SK-N-SH treated with all-trans-retinoic acid at 6 μM for 48 hours (cell line): ENCODE results near the gene NDUFB7.

Experiments used
- BACH2 ChIP-seq: fragments of 250-450 bp; sonication (Bioruptor Pico); IDR thresholded peaks from 2 replicates; pipeline ENCODE4 v1.9.0; 2021; ENCODE audit warnings: mild to moderate bottlenecking, borderline replicate concordance
- CSDC2 ChIP-seq: fragments of 250-450 bp; sonication (Bioruptor Pico); IDR thresholded peaks from 2 replicates; pipeline ENCODE4 v1.5.0; 2020; ENCODE audit warnings: mild to moderate bottlenecking, moderate library complexity
- CSRNP3 ChIP-seq: fragments of 250-450 bp; sonication (Bioruptor Pico); IDR thresholded peaks from 2 replicates; pipeline ENCODE4 v1.5.1; 2021; ENCODE audit warnings: mild to moderate bottlenecking, moderate library complexity
- ESRRG ChIP-seq: fragments of 250-450 bp; sonication (Bioruptor Pico); IDR thresholded peaks from 2 replicates; pipeline ENCODE4 v1.6.1; 2021; ENCODE audit warnings: mild to moderate bottlenecking
- GLIS3 ChIP-seq: fragments of 250-450 bp; sonication (Bioruptor Pico); IDR thresholded peaks from 2 replicates; pipeline ENCODE4 v1.5.0; 2020; ENCODE audit warnings: mild to moderate bottlenecking, moderate library complexity
- POU6F1 ChIP-seq: fragments of 250-450 bp; sonication (Bioruptor Pico); IDR thresholded peaks from 2 replicates; pipeline ENCODE4 v1.8.0; 2021; ENCODE audit warnings: low read depth, mild to moderate bottlenecking, moderate library complexity, borderline replicate concordance
- RARB ChIP-seq: fragments of 250-450 bp; sonication (Bioruptor Pico); IDR thresholded peaks from 2 replicates; pipeline ENCODE4 v1.8.0; 2021; ENCODE audit warnings: mild to moderate bottlenecking, moderate library complexity
- TCF4 ChIP-seq: fragments of 250-450 bp; sonication (Bioruptor Pico); IDR thresholded peaks from 2 replicates; pipeline ENCODE4 v1.8.0; 2021; ENCODE audit warnings: mild to moderate bottlenecking, moderate library complexity, borderline replicate concordance
- TOX ChIP-seq: fragments of 250-450 bp; sonication (Bioruptor Pico); IDR thresholded peaks from 2 replicates; pipeline ENCODE4 v1.8.0; 2021; ENCODE audit warnings: mild to moderate bottlenecking, moderate library complexity, borderline replicate concordance
- ZFP30 ChIP-seq: fragments of 450-650 bp; formaldehyde crosslinking; IDR thresholded peaks from 2 replicates; pipeline ENCODE4 v1.5.0; 2022; ENCODE audit warnings: mild to moderate bottlenecking, moderate library complexity
- ZNF565 ChIP-seq: fragments of 450-650 bp; formaldehyde crosslinking; conservative IDR thresholded peaks from 2 replicates; pipeline ENCODE4 v1.5.0; 2020; ENCODE audit warnings: low read depth, mild to moderate bottlenecking, moderate library complexity
- ZNF70 ChIP-seq: fragments of 450-650 bp; formaldehyde crosslinking; IDR thresholded peaks from 2 replicates; pipeline ENCODE4 v1.5.0; 2020; ENCODE audit warnings: mild to moderate bottlenecking, moderate library complexity
- TF ChIP-seq, protein P1 (sequence below): fragments of 250-450 bp; sonication (Bioruptor Pico); IDR thresholded peaks from 2 replicates; pipeline ENCODE4 v1.8.0; 2020; ENCODE audit warnings: mild to moderate bottlenecking, moderate library complexity, borderline replicate concordance
- TF ChIP-seq, protein P2 (sequence below): fragments of 250-450 bp; sonication (Bioruptor Pico); IDR thresholded peaks from 2 replicates; pipeline ENCODE4 v1.5.0; 2020; ENCODE audit warnings: mild to moderate bottlenecking, moderate library complexity

GRCh38 chr19:14566712-14567077 lies 5.2 kb downstream of the NDUFB7 start:
- TF ChIP-seq POU6F1 (no peak), CSRNP3 (CRISPR knock-in tag) (no peak), BACH2 (no peak), ZNF70 (CRISPR knock-in tag) (no peak), ZFP30 (CRISPR knock-in tag) (no peak), ESRRG (CRISPR knock-in tag) (no peak), GLIS3 (CRISPR knock-in tag) (no peak), ZNF565 (no peak), TCF4 (CRISPR knock-in tag) (no peak), TOX (CRISPR knock-in tag) (no peak), CSDC2 (CRISPR knock-in tag) (no peak), RARB (CRISPR knock-in tag) (no peak)
- TF ChIP-seq, protein P1, sequence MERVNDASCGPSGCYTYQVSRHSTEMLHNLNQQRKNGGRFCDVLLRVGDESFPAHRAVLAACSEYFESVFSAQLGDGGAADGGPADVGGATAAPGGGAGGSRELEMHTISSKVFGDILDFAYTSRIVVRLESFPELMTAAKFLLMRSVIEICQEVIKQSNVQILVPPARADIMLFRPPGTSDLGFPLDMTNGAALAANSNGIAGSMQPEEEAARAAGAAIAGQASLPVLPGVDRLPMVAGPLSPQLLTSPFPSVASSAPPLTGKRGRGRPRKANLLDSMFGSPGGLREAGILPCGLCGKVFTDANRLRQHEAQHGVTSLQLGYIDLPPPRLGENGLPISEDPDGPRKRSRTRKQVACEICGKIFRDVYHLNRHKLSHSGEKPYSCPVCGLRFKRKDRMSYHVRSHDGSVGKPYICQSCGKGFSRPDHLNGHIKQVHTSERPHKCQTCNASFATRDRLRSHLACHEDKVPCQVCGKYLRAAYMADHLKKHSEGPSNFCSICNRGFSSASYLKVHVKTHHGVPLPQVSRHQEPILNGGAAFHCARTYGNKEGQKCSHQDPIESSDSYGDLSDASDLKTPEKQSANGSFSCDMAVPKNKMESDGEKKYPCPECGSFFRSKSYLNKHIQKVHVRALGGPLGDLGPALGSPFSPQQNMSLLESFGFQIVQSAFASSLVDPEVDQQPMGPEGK (CRISPR knock-in tag): no peak
- TF ChIP-seq, protein P2, sequence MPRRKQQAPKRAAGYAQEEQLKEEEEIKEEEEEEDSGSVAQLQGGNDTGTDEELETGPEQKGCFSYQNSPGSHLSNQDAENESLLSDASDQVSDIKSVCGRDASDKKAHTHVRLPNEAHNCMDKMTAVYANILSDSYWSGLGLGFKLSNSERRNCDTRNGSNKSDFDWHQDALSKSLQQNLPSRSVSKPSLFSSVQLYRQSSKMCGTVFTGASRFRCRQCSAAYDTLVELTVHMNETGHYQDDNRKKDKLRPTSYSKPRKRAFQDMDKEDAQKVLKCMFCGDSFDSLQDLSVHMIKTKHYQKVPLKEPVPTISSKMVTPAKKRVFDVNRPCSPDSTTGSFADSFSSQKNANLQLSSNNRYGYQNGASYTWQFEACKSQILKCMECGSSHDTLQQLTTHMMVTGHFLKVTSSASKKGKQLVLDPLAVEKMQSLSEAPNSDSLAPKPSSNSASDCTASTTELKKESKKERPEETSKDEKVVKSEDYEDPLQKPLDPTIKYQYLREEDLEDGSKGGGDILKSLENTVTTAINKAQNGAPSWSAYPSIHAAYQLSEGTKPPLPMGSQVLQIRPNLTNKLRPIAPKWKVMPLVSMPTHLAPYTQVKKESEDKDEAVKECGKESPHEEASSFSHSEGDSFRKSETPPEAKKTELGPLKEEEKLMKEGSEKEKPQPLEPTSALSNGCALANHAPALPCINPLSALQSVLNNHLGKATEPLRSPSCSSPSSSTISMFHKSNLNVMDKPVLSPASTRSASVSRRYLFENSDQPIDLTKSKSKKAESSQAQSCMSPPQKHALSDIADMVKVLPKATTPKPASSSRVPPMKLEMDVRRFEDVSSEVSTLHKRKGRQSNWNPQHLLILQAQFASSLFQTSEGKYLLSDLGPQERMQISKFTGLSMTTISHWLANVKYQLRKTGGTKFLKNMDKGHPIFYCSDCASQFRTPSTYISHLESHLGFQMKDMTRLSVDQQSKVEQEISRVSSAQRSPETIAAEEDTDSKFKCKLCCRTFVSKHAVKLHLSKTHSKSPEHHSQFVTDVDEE: no peak
